HCT116 (cell line): ENCODE data around the gene BMX. TPM values are rescaled to one million over a fixed set of nuclear protein-coding genes. Genes with fewer than 3 reads are reported as not detected.

Source experiments
- ATAC-seq: fragments of 200-7000 bp; cut with Tn5 transposase; 2 replicates; pipeline ENCODE4 v1.9.1; 2020; ENCODE audit warnings: mild to moderate bottlenecking, moderate library complexity
- BruUV-seq: library from RNA; stranded (reverse); fragments of 400-500 nt; replicated peaks from 2 replicates; lab custom pipeline; 2021; lab: Mats Ljungman, UMichigan
- CTCF ChIA-PET: fragments of 300-600 bp; sonication (Branson Sonifier 250); formaldehyde crosslinking; loops from one replicate; lab custom pipeline; 2021; ENCODE audit warnings: antibody characterized with exemption; lab: Charles Lee
- POLR2A ChIA-PET: fragments of 300-600, 350-600 bp; sonication (Branson Sonifier 250); formaldehyde crosslinking; loops from one replicate; lab custom pipeline; 2021; ENCODE audit warnings: antibody characterized with exemption; lab: Charles Lee
- RAD21 ChIA-PET, 2 experiments: fragments of 300-600 bp; sonication (Branson Sonifier 250); formaldehyde crosslinking; loops; one replicate each; lab custom pipeline; 2023; ENCODE audit warnings: low total read pairs in 2 of 2; ENCODE audit not compliant: uncharacterized antibody in 2 of 2, unreplicated experiment in 2 of 2, low non-redundant PET in 1 of 2; lab: Charles Lee
- DNase-seq: peaks from one replicate; pipeline ENCODE4 v3.0.0-alpha.2; 2010; ENCODE audit warnings: low read depth, low spot score
- H2AFZ ChIP-seq: fragments of 200-600 bp; shearing (Covaris generic), sonication (generic); 2 replicates; pipeline ENCODE4 v1.6.1; 2017; ENCODE audit warnings: low read depth, mixed run types, mixed read lengths, antibody characterized with exemption, low read length; ENCODE audit not compliant: poor library complexity, severe bottlenecking
- H3K27ac ChIP-seq: 2 replicates; pipeline ENCODE4 v1.5.1; 2012; ENCODE audit warnings: low read depth, low read length
- H3K27me3 ChIP-seq: fragments of 200-600 bp; sonication (generic); 2 replicates; pipeline ENCODE4 v1.6.1; 2016; ENCODE audit warnings: mixed run types, low read length, mixed read lengths; ENCODE audit not compliant: insufficient read depth
- H3K36me3 ChIP-seq, 2 experiments: fragments of 200-500 bp in 1 of 2; fragments of 200-600 bp in 1 of 2; sonication (Bioruptor generic) in 1 of 2; sonication (generic) in 1 of 2; 2 replicates each; pipeline versions ENCODE4 v1.5.1 to v1.6.1; 2014 to 2016; ENCODE audit warnings: low read length in 2 of 2, inconsistent platforms in 1 of 2, mixed read lengths in 1 of 2, mixed run types in 1 of 2; ENCODE audit not compliant: insufficient read depth in 2 of 2, control insufficient read depth in 1 of 2
- H3K4me1 ChIP-seq, 2 experiments: fragments of 200-600 bp in 1 of 2; sonication (generic) in 1 of 2; 2 replicates each; pipeline versions ENCODE4 v1.5.1 to v1.6.1; 2012 to 2017; ENCODE audit warnings: low read length in 2 of 2, inconsistent platforms in 1 of 2, mild to moderate bottlenecking in 1 of 2, mixed read lengths in 1 of 2, mixed run types in 1 of 2, moderate library complexity in 1 of 2; ENCODE audit not compliant: insufficient read depth in 2 of 2, control insufficient read depth in 1 of 2
- H3K4me2 ChIP-seq: fragments of 200-600 bp; sonication (generic); 2 replicates; pipeline ENCODE4 v1.6.1; 2017; ENCODE audit warnings: mixed run types, low read length, mixed read lengths
- H3K4me3 ChIP-seq, 2 experiments: fragments of 200-600 bp in 1 of 2; sonication (generic) in 1 of 2; replicated peaks in 1 of 2; 2 replicates each; pipeline ENCODE4 v1.5.1; 2011 to 2016; ENCODE audit warnings: low read length in 2 of 2, control low read depth in 1 of 2, low read depth in 1 of 2, mild to moderate bottlenecking in 1 of 2, mixed read lengths in 1 of 2, mixed run types in 1 of 2
- H3K79me2 ChIP-seq: fragments of 200-600 bp; sonication (generic); 2 replicates; pipeline ENCODE4 v1.6.1; 2017; ENCODE audit warnings: mild to moderate bottlenecking, mixed run types, low read length, moderate library complexity, mixed read lengths; ENCODE audit not compliant: insufficient read depth
- H3K9ac ChIP-seq: fragments of 200-600 bp; sonication (generic); 2 replicates; pipeline ENCODE4 v1.6.1; 2016; ENCODE audit warnings: low read length, mixed read lengths
- H3K9me2 ChIP-seq: fragments of 200-600 bp; sonication (generic), shearing (Covaris generic); 2 replicates; pipeline ENCODE4 v1.6.1; 2017; ENCODE audit warnings: mixed run types, mild to moderate bottlenecking, moderate library complexity; ENCODE audit not compliant: insufficient read depth
- H3K9me3 ChIP-seq, 2 experiments: fragments of 200-500 bp in 1 of 2; fragments of 200-600 bp in 1 of 2; sonication (Bioruptor generic) in 1 of 2; sonication (generic) in 1 of 2; 2 replicates each; pipeline ENCODE4 v1.6.1; 2014 to 2017; ENCODE audit warnings: low read length in 2 of 2, mixed read lengths in 2 of 2, inconsistent platforms in 1 of 2, low read depth in 1 of 2, mild to moderate bottlenecking in 1 of 2, mixed run types in 1 of 2, moderate library complexity in 1 of 2; ENCODE audit not compliant: control insufficient read depth in 1 of 2, insufficient read depth in 1 of 2
- H4K20me1 ChIP-seq: fragments of 200-600 bp; sonication (generic), shearing (Covaris generic); 2 replicates; pipeline ENCODE4 v1.6.1; 2017; ENCODE audit warnings: mixed run types, mild to moderate bottlenecking, moderate library complexity; ENCODE audit not compliant: insufficient read depth
- CEBPB ChIP-seq: IDR thresholded peaks from 2 replicates; pipeline ENCODE4 v1.6.1; 2012; ENCODE audit warnings: low read depth
- EGR1 ChIP-seq: IDR thresholded peaks from 2 replicates; pipeline ENCODE4 v1.6.1; 2012; ENCODE audit warnings: low read depth
- ELF1 ChIP-seq: IDR thresholded peaks from 2 replicates; pipeline ENCODE4 v1.6.1; 2012; ENCODE audit warnings: low read depth, borderline replicate concordance
- EZH2phosphoT487 ChIP-seq: fragments of 200-600 bp; IDR thresholded peaks from 2 replicates; pipeline ENCODE4 v1.6.1; 2018; ENCODE audit warnings: antibody characterized with exemption, borderline replicate concordance
- POLR2A ChIP-seq: IDR thresholded peaks from 2 replicates; pipeline ENCODE4 v1.7.0; 2011; ENCODE audit warnings: borderline replicate concordance; ENCODE audit not compliant: insufficient read depth, insufficient read length; ENCODE audit errors: extremely low read depth
- POLR2AphosphoS5 ChIP-seq: IDR thresholded peaks from 2 replicates; pipeline ENCODE4 v1.6.1; 2011; ENCODE audit warnings: mild to moderate bottlenecking, low read depth, low read length, moderate library complexity
- TCF7L2 ChIP-seq: IDR thresholded peaks from 2 replicates; pipeline ENCODE4 v1.7.0; 2011; ENCODE audit warnings: borderline replicate concordance, inconsistent platforms; ENCODE audit not compliant: insufficient read depth, insufficient read length; ENCODE audit errors: extremely low read depth
- intact Hi-C: fragments of 100-400 bp; cut with micrococcal nuclease; formaldehyde crosslinking; loops from 2 replicates; pipeline ENCODE4 v1.10.0; 2022
- total RNA-seq: library from RNA; stranded (reverse); gene quantifications from one replicate; pipeline ENCODE4 v1.2.1, GENCODE V29; 2021; ENCODE audit not compliant: unreplicated experiment
- TF ChIP-seq, protein P1 (sequence below): IDR thresholded peaks from 2 replicates; pipeline ENCODE4 v1.6.1; 2012; ENCODE audit warnings: low read depth
- TF ChIP-seq, protein P2 (sequence below), 3 experiments: fragments of 200-600 bp in 1 of 3; sonication (generic) in 1 of 3; IDR thresholded peaks in 2 of 3; conservative IDR thresholded peaks in 1 of 3; 2 replicates each; pipeline ENCODE4 v1.5.1; 2012 to 2017; ENCODE audit warnings: low read depth in 2 of 3, low read length in 2 of 3, antibody characterized with exemption in 1 of 3, borderline replicate concordance in 1 of 3, control low read depth in 1 of 3, mild to moderate bottlenecking in 1 of 3, mixed read lengths in 1 of 3, mixed run types in 1 of 3, moderate library complexity in 1 of 3; ENCODE audit not compliant: insufficient read depth in 1 of 3
- TF ChIP-seq, protein P3 (sequence below): IDR thresholded peaks from 2 replicates; pipeline ENCODE4 v1.6.1; 2011; ENCODE audit warnings: mild to moderate bottlenecking, low read length, moderate library complexity; ENCODE audit not compliant: insufficient replicate concordance; ENCODE audit errors: extremely low read depth
- TF ChIP-seq, protein P4 (sequence below): IDR thresholded peaks from 2 replicates; pipeline ENCODE4 v1.6.1; 2012
- TF ChIP-seq, protein P5 (sequence below): IDR thresholded peaks from 2 replicates; pipeline ENCODE4 v1.6.1; 2012

The BMX gene
- total RNA-seq, 1 experiment from 2014 or later: not detected

DNA sequence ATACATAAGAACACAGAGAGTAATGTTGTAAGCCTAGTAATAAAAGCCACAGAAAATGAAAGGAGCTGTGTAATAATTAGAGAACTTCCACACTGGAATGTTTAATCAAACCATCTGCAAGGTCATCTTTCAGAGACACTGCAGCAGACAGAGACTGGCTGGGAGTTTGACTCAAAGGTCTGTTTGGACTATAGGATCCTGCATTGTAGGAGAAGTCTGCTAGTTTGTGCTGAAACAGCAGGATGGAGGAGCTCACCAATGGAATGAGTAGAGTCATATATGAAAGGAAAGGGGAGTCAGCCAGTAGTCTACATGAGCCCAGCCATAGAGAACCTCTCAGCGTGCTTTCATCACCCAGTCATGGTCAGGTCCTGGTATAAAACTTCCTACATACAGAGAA lies 104.6 kb downstream of the BMX start:
- H3K79me2 ChIP-seq: no peaks in the 10 kb centered on the region
- no peak overlapping the region for H3K9ac ChIP-seq
- H3K4me3 ChIP-seq: no peak overlapping the region
- no peak for ATAC-seq
- H2AFZ ChIP-seq: no peak overlapping the region
- TF ChIP-seq POLR2AphosphoS5 (no peak), EZH2phosphoT487 (no peak), CEBPB (no peak), ELF1 (no peak), POLR2A (no peak), EGR1 (no peak), TCF7L2 (no peak)
- TF ChIP-seq, protein P1, sequence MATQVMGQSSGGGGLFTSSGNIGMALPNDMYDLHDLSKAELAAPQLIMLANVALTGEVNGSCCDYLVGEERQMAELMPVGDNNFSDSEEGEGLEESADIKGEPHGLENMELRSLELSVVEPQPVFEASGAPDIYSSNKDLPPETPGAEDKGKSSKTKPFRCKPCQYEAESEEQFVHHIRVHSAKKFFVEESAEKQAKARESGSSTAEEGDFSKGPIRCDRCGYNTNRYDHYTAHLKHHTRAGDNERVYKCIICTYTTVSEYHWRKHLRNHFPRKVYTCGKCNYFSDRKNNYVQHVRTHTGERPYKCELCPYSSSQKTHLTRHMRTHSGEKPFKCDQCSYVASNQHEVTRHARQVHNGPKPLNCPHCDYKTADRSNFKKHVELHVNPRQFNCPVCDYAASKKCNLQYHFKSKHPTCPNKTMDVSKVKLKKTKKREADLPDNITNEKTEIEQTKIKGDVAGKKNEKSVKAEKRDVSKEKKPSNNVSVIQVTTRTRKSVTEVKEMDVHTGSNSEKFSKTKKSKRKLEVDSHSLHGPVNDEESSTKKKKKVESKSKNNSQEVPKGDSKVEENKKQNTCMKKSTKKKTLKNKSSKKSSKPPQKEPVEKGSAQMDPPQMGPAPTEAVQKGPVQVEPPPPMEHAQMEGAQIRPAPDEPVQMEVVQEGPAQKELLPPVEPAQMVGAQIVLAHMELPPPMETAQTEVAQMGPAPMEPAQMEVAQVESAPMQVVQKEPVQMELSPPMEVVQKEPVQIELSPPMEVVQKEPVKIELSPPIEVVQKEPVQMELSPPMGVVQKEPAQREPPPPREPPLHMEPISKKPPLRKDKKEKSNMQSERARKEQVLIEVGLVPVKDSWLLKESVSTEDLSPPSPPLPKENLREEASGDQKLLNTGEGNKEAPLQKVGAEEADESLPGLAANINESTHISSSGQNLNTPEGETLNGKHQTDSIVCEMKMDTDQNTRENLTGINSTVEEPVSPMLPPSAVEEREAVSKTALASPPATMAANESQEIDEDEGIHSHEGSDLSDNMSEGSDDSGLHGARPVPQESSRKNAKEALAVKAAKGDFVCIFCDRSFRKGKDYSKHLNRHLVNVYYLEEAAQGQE: no peak
- TF ChIP-seq, protein P2, sequence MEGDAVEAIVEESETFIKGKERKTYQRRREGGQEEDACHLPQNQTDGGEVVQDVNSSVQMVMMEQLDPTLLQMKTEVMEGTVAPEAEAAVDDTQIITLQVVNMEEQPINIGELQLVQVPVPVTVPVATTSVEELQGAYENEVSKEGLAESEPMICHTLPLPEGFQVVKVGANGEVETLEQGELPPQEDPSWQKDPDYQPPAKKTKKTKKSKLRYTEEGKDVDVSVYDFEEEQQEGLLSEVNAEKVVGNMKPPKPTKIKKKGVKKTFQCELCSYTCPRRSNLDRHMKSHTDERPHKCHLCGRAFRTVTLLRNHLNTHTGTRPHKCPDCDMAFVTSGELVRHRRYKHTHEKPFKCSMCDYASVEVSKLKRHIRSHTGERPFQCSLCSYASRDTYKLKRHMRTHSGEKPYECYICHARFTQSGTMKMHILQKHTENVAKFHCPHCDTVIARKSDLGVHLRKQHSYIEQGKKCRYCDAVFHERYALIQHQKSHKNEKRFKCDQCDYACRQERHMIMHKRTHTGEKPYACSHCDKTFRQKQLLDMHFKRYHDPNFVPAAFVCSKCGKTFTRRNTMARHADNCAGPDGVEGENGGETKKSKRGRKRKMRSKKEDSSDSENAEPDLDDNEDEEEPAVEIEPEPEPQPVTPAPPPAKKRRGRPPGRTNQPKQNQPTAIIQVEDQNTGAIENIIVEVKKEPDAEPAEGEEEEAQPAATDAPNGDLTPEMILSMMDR (IDR thresholded peaks at IDR 0.05 in 2 of 3, conservative IDR thresholded peaks at IDR 0.05 in 1 of 3; ENCODE audit: borderline replicate concordance in 1 of 3, insufficient read depth in 1 of 3, low read depth in 2 of 3, low read length in 2 of 3): no peak
- TF ChIP-seq, protein P3, sequence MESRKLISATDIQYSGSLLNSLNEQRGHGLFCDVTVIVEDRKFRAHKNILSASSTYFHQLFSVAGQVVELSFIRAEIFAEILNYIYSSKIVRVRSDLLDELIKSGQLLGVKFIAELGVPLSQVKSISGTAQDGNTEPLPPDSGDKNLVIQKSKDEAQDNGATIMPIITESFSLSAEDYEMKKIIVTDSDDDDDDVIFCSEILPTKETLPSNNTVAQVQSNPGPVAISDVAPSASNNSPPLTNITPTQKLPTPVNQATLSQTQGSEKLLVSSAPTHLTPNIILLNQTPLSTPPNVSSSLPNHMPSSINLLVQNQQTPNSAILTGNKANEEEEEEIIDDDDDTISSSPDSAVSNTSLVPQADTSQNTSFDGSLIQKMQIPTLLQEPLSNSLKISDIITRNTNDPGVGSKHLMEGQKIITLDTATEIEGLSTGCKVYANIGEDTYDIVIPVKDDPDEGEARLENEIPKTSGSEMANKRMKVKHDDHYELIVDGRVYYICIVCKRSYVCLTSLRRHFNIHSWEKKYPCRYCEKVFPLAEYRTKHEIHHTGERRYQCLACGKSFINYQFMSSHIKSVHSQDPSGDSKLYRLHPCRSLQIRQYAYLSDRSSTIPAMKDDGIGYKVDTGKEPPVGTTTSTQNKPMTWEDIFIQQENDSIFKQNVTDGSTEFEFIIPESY: no peak
- TF ChIP-seq, protein P4, sequence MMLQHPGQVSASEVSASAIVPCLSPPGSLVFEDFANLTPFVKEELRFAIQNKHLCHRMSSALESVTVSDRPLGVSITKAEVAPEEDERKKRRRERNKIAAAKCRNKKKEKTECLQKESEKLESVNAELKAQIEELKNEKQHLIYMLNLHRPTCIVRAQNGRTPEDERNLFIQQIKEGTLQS: no peak
- TF ChIP-seq, protein P5, sequence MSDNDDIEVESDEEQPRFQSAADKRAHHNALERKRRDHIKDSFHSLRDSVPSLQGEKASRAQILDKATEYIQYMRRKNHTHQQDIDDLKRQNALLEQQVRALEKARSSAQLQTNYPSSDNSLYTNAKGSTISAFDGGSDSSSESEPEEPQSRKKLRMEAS: no peak
- H3K4me1 ChIP-seq: peaks cover 0 to 5% of the 10 kb centered on the region in 2 experiments; a peak in 2 of 4 replicates
- no peak overlapping the region for H3K27ac ChIP-seq
- no peak overlapping the region for H3K4me2 ChIP-seq
- POLR2A ChIA-PET: no interaction called here
- CTCF ChIA-PET: no interaction called here
- intact Hi-C loops: no loop called here
- BruUV-seq: no TSS peak
- H3K9me2 ChIP-seq: no peaks in the 10 kb centered on the region
- no peaks in the 10 kb centered on the region for H4K20me1 ChIP-seq
- H3K9me3 ChIP-seq: no peaks in the 10 kb centered on the region
- DNase-seq: no peak
- no peaks in the 10 kb centered on the region for H3K27me3 ChIP-seq
- RAD21 ChIA-PET: no interaction called here
- H3K36me3 ChIP-seq: no peaks in the 10 kb centered on the region
